ENCODE data around the gene GMIP.

GMIP gene

DNA sequence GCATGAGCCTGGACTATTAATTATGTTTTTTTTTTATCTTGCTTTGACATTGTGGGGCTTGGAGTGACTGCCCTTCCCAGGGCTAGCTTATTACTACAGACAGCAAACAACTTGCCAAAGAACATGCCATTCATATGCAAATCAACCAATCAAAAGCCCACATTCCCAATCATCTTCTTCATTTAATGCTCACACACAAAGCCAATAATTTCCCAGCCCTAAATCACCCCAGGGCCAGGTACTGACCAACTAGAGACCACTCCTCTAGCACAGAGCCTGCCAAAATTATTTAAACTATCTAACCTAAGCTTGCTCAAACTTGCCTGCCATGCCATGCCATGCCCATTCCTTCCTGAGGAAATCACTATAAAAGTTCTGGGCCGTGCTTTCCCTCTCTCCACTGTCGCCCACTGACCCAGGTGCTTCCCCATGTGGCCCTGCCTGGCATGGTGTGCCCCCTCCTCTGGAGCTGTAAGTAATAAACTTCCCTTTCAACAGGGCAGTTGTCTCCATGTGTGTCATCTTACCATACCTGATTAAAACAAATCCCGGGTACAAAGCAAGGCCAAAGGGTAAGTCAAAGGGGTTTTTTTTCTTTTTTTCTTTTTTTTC lies 40.6 kb downstream of the GMIP start:
- DNase-seq: no peak

DNA sequence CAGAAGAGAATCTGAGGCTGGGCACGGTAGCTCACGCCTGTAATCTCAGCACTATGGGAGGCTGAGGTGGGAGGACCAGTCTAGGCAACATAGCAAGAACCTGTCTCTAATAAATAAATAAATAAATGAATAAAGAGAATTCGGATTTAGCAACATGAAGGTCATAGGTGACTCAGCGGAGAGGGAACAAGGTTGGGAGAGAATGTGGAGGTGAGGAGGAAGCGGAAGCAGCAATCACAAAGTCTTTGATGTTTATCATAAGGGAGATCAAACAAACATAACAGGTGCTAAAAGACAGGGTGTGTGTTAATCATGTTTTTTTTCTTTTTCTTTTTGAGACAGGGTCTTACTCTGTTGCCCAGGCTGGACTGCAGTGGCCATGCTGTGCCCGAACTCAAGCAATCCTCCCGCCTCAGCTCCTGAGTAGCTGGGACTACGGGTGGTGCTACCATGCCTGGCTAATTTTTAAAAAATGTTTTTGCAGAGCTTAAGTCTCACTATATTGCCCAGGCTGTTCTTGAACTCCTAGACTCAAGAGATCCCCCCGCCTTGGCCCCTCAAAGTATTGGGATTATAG lies 41.2 kb downstream of the GMIP start:
- no peak for DNase-seq

DNA sequence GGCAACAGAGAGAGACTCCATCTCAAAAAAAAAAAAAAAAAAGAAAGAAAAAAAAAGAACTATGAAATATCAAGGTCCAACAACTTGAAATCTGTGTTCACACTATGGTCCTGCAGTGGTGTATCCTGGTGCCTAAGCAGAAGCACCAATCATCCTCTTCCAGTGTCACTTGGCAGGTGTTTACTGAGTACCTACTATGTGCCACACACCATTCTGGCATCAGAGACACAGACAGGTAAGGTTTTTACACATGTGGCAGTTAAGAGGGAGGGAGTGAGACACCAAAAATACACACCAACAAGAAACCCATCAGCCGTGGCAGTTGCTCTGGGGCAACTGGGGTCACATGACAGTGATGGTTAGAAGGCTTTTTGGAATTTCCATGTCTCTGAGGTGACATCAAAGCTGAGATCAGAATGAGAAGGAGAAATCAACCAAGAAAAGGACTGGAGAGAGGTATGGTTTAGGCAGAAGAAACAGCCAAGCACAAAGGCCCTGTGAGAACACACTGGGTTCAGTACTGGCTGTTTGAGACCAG lies 42.6 kb downstream of the GMIP start:
- DNase-seq: peak; percentile 14

DNA sequence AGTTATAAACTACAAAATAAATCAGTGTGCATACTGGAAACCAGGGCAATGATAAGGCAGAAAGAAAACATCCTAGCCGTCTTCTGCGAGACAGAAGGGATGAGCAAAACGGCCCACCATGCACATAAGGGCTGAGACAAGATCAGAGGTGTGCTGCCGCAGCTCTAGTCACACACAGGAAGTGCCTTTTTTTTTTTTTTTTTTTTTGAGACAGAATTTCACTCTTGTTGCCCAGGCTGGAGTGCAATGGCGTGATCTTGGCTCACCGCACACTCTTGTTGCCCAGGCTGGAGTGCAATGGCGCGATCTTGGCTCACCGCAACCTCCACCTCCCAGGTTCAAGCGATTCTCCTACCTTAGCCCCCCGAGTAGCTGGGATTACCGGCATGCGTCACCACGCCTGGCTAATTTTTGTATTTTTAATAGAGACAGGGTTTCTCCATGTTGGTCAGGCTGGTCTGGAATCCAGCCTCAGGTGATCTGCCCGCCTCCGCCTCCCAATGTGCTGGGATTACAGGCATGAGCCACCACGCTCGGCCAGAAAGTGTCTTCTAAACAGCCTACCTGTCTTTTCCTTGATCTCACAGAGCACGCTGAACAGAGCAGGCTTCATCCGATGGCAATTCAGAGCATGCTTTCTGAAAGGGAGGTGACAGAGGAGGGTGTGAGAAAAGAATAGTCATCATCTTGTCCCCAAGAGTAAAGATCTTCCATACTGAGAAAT lies 44.6 kb downstream of the GMIP start:
- DNase-seq: peak; percentile 67

DNA sequence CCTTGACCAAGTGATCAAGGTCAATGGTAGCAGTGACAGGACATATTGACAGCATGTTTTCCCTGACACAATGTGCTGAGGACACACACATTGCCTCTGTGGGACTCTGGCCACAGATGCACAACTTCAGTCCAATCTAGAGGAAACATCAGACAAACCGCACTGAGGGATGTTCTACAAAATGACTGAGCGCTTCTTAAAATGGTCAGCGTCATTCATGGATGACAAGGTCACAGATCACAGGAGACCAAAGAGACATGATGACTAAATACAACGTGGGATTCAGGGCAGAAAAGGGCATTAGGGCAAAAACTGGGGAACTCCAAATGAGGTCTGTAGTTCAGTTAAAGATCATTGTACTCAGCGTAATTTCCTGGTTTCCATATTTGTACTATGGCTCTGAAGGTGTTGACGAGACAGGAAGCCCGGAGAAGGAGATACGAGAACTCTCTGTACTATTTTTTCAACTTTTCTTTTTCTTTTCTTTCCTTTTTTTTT lies 45.6 kb downstream of the GMIP start:
- peak; percentile 73 for DNase-seq

DNA sequence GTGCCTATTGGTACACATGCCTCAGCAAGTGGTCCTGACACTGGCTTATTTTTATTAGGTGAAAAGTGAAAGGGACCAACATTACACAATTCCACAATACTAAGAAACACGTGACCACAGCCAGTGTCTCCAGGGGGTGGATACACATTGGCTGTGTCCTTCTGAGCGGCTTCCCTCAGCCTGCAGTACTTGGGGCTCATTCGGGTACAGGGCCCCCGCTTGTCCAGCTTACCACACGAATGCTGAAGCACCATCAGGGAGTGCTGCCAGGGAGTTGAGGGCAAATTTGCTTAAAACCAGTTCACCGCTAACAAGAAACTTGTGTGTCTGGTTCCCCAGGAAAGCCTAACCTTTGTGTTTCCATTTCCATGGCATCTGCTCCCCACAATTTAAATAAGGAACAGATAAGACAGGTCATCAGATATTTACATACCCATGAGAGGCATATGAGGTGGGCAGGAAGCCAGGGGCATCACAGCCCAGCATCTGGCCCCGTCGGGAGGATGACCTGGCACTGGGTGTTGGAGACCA lies 48.2 kb downstream of the GMIP start:
- DNase-seq: no peak

DNA sequence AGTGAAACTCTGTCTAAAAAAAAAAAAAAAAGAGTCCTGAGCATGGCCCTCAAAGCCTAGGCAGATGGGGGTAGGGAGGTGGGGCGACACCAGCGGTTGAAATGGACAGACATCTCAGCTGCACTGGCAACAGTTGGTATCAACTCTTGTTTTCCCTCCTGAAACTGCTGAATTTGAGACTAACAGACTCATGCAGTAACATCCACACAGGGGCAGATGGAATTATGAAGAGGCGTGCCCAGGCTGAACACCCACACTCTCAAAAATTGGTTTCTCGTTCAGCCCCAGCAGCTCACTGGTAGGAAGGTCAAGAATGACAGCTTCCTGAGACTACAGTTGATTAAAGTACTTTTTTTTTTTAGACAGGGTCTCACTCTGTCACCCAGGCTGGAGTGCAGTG lies 49.1 kb downstream of the GMIP start:
- peak; percentile 28 for DNase-seq

DNA sequence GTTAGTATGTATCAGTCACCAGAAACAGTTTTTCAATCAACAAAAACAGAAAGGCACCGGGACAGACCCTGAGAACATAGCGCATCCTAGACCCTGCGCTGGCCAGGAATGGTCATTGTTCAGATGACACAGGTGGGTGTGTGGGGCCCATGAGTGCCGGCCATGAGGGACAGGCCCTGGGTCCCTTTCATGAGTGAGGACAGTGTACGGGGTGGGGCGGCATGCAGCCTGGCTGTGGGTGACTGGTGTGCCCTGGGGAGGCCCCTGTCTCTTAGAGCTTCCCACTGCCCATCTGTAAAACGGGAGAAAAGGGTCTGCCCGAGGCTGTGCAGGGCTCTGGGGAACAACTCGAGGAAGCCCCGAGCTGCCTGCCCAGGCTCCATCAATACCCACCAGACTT lies 50.8 kb downstream of the GMIP start:
- no peak for DNase-seq

DNA sequence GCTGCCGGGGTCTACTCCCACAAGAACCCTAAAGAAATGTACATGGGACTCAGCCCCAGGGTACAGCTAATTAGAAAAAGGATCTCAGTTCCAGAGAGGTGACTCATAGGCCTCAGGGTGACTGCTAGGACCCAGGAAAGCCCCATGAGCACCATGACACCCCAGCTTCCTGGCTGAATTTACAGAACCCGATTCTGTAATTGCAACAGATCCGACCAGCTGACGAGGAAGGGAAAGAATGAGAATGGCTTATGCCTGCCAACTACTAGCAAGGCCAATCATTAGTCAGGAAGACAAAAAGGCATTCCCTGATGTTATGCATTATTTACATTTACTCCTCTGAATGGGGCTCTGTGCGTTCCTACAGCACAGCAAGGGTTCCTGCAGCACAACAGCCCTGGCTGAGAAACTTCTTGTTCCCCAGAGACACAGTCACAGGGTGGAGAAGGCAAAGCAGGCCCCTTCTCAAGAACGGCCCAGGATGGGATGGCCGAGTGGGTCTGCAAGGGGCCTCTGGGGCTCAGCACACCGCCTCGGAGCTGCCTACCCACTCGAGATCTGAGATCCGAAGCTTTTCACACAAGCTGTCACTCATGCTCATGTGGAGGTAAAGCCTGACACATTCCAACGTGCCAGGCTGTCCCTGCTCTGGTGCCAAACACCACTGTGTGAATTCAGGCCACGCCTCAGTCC lies 52.2 kb downstream of the GMIP start:
- peak; percentile 81 for DNase-seq

DNA sequence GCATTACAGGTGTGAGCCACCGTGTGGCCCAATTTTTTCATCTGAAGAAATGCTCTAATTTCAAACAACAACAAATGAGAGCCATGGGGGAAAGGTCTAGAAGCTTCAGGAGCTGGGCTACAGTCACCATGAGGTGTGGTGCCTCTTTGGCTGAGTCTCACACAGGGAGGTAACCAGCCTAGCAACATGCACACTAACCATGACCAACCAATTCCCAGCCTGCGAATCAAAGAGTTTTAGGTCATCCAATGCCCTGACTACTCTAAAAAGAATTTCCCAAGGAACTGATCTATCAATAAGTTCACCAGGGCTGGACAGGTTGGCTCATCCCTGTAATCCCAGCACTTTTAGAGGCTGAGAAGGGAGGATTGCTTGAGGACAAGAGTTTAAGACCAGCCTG lies 54.9 kb downstream of the GMIP start:
- DNase-seq: no peak

DNA sequence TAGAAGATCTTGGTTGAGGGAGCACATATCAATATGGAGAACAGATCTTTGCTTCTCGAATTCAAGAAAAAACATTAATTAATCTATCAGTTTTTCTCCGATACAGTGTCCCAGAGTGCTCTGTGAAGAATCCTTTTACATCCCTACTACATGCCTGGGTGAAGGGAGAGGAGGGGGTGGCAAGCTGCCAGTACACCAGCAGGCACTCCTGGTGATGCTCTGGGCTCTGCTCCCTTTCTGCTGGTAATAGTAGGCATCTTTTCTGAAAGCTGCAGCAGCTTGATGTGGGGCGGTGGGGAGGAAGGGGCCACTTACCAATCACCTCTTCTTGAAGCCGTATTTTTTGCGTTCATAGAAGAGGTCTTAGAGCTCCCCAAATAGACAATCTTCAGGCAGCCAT lies 55.7 kb downstream of the GMIP start:
- DNase-seq: no peak

DNA sequence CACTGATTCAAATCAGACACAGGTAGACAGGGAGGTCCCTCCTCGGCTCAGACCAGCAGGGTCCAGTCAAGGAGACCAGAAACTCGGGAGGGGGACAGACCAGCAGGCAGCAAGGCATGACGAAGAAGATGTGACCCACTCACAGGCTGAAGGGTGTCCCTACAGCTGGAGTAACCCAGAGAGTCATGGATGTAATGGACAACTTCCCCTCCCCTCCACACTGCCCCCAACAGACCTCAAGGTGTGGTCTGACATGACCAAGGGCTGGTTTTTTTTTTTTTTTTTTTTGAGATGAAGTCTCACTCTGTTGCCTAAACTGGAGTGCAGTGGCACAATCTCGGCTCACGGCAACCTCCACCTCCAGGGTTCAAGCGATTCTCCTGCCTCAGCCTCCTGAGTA lies 59.1 kb downstream of the GMIP start:
- DNase-seq: no peak

DNA sequence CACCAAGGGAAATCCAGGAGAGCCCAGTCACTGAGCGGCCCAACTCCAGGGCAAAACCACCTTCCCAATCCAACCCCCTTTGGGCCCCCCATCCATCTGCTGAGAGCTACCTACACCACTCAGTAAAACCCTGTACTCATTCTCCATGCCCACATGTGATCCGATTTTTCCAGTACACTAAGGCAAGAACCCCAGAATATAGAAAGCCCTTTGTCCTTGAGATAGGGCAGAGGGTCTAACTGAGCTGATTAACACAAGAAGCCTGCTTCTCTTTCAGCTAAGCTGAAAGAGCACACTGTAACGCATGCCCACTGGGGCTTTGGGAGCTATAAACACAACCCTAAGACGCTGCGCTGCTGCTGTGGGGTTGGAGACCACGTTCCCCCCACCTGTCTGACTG lies 61.0 kb downstream of the GMIP start:
- DNase-seq: no peak

DNA sequence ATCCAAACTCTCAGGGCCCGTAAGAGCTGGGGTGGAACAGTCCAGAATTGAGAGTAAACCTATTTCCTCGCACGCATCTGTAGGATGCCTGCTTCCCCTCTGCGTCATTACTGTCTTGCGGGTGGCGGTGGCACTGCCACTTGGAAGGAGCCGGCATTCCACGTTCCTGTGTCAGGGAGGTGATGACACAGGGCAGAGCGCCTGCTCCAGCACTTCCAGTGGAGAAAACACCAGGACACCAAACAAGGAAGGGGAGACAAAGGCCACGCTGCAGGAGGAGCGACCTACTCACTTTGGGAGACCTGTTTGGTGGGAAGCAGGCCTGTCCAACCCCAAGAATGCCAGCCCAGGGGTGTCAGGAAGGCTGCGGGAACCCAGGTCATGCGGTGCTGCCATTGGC lies 62.1 kb downstream of the GMIP start:
- DNase-seq: no peak

DNA sequence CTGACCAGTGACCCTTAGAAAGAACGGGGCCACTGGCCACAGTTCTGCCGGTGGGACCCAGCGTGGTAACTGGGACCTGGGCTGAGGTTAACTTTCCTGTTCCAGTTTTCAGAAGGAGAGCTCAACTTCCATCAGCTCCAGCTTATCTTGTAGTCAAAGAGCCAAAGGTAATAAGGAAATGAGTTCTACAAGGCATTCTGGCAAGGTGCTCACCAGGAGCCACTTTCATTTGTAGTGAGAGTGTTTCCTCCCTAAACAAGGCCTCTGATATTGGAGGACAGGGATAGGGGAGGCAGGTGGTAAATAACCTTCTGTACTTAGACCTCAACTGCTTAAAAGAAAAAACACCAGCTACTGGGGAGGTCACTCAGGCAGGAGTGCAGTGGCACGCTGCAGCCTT lies 63.0 kb downstream of the GMIP start:
- DNase-seq: no peak

DNA sequence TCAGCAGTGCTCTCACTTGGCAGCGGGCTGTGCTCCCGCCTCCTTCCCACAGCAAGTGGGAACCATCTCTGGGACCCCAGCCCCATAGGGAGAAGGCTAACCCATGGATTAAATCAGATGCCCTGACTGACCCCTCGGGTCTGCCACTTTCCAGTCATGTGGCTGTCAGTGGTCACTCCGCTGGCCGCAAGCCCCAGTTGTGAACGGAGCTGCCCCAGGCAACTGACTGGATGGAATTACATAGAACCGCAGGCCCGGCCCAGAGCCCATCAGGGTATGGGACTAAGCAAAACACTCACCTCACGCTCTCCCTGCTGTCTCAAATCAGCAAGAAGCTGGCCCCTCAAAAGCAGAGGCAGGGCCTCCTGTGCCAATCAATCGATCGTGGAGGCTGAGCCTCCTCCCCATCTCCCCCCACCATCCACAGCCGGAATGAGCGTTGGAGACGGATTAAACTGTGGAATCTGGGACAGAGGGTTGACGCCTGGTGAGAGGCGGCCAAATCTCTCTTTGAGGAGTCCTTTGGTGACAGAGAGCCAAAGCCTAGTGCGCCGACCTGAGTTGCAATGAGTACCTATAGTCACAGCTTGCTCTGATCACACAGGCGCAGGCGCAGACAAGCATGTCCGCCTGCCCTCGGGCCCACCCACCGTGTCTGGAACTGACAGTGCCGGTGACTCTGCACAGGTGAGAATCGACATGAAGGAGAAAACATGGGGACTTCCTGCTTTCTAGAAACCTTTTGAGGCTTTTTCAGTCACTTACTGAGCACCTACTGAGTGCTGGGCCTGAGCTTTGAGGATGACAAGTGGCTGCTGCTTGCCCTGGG lies 63.7 kb downstream of the GMIP start:
- no peak for DNase-seq
